HG03378 (cell line): ENCODE data around the gene PKD2L2.
"Not testable (repeated sequence)": the region's sequence is repeated elsewhere in the genome, so short reads cannot be mapped to it uniquely, and the experiment has no call there.

Experiments
- ATAC-seq: cut with Tn5 transposase; IDR thresholded peaks from one replicate; pipeline ENCODE4 v1.9.1; 2021; ENCODE audit warnings: mild to moderate bottlenecking, moderate library complexity; ENCODE audit not compliant: unreplicated experiment

PKD2L2 gene

DNA sequence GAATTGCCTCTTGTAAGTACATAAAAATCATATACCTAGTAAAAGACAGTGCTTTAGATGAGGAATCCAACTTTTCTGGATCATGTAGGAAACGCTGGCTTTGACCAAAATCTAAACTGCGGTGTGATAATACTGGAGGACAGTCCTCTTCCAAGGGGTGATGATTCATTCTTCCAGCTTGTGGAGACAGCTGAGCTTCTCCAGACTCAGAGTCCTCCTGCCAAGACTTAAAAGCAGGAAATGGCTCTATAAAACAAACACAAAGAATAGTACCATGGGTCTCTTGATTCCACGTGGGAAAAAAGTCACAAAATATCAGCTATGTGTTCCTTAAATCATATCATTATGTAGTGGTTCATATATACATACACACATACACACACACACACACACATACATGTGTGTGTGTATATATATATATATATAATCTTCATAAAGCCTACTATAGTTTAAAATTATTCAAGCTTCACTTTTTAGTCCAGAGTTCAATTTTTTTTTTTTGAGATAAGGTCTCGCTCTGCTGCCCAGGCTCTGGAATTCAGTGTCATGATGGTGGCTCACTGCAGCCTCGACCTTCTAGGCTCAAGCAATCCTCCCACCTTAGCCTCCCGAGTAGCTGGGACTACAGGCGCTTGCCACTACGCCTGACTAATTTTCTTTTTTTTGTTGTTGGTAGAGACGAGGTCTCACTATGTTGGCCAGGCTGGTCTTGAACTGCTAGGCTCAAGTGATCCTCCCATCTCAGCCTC lies 65.0 kb downstream of the PKD2L2 start:
- no peak for ATAC-seq

DNA sequence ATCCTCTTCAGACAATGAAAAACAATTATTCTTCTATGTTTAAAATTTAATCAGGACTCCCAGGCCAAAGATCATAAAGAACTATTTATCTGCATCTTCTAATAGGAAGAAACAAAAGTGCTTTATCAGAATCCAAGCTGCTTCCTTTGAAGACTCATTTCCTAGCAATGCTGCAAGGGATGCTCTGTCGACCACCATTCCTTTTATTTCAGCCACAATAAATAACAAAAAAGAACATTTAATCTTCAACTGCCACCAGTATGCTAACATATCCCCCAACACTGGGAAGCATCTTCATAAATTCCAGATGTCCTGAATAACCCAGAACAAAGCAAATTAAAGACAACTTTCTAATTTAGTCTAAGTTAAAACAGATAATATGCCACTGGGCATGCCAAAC lies 68.7 kb downstream of the PKD2L2 start:
- ATAC-seq, result no peak

DNA sequence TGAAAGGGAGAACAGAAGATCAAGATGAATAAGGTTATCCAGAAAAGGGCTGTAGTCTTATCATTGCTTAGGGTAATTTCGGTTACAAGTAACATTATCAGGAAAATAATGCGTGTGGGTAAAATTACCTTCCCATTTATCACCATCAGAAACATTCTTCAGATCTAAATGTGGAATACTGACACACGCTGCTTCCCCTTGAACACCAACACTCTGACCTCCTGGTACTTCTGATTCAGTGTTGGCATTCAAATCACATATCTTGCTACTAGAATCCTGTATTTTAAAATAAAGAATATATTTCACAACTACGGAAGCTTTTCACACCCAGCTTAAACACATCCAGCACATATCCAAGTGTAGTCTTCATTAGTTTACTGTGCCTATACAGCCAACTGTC lies 70.2 kb downstream of the PKD2L2 start:
- ATAC-seq, result no peak

DNA sequence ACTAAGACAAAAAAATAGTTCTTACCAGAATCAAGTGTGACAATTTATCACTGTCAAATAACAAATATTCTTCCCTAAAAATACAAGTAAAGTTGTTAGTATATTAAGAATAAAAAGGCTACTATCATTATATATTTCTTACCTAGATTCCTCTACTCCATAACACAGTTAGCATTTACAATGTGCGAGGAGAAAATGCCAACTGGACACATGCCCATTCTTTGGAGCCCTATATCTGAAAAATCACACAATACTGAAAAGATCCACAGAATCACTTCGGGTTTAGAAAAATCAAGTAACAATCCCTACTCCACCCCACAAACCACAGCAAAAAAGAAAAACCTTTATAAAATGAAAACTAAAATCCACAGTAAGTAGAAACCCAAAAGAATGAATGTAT lies 70.9 kb downstream of the PKD2L2 start:
- no peak for ATAC-seq

DNA sequence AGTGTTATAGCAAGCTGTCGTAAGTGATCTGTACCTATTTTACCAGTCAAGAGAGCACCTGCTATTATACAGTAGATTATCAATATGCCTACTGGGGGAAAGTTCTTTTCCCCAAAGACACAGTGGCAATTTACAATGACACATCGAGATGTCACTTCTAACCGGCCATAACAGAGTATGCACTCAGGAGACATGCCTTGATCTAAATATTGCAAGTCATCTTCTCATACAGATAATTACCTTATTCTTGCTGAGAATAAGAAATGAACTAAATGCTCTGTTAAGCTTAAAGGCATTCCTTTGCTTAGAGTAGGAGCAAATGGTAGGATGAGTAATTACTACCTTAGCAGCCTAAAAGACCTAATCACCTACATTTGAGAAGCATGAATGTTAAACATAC lies 71.6 kb downstream of the PKD2L2 start:
- ATAC-seq, result no peak

DNA sequence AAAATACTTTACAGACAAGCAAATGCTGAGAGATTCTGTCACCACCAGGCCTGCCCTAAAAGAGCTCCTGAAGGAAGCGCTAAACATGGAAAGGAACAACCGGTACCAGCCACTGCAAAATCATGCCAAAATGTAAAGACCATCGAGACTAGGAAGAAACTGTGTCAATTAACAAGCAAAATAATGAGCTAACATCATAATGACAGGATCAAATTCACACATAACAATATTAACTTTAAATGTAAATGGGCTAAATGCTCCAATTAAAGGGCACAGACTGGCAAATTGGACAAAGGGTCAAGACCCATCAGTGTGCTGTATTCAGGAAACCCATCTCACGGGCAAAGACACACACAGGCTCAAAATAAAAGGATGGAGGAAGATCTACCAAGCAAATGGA lies 81.1 kb downstream of the PKD2L2 start:
- ATAC-seq, result not testable (repeated sequence)

DNA sequence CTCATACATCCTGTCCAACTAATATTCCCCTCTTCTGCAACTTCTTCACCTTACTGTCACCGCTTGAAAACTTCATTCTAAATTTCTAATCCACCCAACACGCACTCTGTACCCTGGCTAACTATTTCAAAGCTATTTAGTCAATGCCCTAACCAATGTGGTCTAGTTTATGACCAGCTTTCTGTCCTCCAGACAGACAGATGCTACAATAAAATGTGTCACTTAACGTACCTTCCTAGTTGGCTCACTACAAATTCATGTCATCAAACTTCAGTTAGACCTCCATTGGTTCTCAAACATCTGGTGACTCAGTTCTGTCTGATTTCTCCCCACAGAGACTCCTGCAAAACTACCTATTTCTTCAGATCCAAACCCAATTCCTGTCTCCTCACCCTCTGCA lies 86.0 kb downstream of the PKD2L2 start:
- ATAC-seq, result no peak

DNA sequence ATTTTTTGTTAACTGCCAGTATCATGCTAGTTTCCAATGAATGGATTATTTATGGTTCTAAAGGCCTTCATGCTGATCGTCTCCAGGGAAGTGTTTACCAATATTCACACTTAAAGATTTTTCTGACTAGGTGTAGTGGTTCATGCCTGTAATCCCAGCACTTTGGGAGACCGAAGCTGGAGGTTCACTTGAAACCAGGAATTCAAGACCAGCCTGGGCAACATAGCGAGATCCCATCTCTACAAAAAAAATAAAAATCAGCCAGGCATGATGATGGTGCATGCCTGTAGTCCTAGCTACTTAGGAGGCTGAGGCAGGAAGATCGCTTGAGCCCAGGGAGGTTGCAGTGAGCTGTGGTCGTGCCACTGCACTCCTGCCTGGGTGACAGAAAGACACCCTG lies 100.2 kb downstream of the PKD2L2 start:
- no peak for ATAC-seq
